HG03469 (cell line): ENCODE results near the gene BCAS3.
"Not testable (repeated sequence)": the region's sequence is repeated elsewhere in the genome, so short reads cannot be mapped to it uniquely, and the experiment has no call there.

ENCODE experiments used
- ATAC-seq: cut with Tn5 transposase; IDR thresholded peaks from one replicate; pipeline ENCODE4 v1.9.1; 2021; ENCODE audit warnings: mild to moderate bottlenecking, moderate library complexity, moderate number of reproducible peaks; ENCODE audit not compliant: unreplicated experiment

BCAS3 gene

DNA sequence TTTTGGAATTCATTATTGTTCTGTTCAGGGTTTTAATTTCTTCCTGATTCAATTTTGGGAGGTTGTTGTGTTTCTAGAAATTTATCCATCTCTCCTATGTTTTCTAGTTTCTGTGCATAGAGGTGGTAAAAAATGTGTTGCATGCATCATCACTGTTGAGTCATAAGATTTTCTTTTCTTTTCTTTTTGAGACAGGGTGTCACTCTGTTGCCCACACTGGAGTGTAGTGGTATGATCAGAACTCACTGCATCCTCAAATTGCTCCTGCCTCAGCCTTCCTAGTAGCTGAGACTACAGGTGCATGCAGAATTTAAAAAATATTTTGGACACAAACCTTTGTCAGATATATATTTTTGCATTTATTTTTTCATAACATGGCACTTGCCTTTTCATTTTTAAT lies 184.8 kb downstream of the BCAS3 start:
- no peak for ATAC-seq

GRCh38 chr17:60863892-60864707 lies 186.4 kb downstream of the BCAS3 start:
- ATAC-seq: no peak

DNA sequence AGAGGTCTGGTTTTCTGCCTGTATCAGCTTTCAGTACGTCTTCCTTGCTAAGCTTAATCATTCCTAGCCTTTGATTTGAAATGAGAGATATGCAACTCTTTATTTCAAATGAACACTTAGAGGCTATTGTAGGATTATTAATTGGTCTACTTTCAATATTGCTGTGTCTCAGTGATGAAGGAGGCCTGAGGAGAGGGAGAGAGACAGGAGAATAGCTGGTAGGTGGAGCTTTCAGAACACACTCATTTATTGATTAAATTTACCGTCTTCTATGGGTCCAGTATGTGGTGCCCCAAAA lies 187.0 kb downstream of the BCAS3 start:
- ATAC-seq: no peak

GRCh38 chr17:60874772-60875171 lies 197.1 kb downstream of the BCAS3 start:
- ATAC-seq: no peak

GRCh38 chr17:60886731-60887613 lies 209.3 kb downstream of the BCAS3 start:
- ATAC-seq: not testable (repeated sequence)

GRCh38 chr17:60887614-60888028 lies 210.0 kb downstream of the BCAS3 start:
- no peak for ATAC-seq

- ATAC-seq: no peak
These were observed 211.4 kb downstream of the BCAS3 start for GRCh38 chr17:60888812-60889709.

DNA sequence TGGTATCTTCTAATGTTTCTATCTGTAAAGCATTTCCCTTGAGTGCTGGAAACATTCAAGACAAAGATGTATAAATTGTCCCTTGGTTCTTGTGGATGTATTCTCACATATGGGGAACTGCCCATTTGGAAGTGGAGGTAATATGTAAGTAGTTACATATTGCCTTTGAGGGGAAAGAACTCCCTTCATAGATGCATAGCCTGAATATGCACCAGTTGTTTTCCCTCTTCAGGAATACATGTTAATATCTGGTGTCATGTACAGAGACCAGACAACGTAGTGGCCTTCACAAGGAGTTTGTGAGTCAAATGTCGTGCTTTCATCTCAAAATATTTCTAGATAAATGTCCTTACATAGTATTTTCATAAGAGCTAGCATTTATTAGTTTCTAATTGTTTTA lies 213.5 kb downstream of the BCAS3 start:
- ATAC-seq: no peak

DNA sequence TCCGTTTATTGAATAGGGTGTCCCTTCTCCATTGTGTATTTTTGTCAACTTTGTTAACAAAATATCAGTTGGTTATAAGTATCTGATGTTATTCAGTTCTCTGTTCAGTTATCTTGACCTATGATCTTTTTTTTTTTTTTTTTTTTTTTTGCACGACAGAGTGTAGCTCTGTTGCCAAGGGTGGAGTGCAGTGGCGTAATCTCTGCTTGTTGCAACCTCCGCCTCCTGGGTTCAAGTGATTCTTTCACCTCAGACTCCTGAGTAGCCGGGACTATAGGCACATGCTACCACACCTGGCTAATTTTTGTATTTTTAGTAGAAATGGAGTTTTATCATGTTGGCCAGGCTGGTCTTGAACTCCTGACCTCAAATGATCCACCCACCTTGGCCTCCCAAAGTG lies 215.8 kb downstream of the BCAS3 start:
- no peak for ATAC-seq

DNA sequence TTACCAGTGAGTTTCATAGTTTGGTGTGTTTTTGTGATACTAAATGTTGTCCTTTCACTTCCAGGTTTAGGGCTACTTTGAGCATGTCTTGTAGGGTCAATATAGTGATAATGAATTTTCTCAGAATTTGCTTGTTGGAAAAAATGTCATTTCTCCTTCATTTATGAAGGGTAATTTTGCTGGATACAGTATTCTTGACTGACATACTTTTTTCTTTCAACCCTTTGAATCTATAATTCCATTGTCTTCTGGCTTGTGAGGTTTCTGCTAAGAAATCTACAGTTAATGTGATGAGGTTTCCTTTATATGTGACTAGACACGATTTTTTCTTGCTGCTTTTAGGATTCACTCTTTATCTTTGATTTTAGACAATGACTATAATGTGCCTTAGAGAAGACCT lies 219.3 kb downstream of the BCAS3 start:
- ATAC-seq: no peak

GRCh38 chr17:60899115-60899514 lies 221.5 kb downstream of the BCAS3 start:
- ATAC-seq: no peak

DNA sequence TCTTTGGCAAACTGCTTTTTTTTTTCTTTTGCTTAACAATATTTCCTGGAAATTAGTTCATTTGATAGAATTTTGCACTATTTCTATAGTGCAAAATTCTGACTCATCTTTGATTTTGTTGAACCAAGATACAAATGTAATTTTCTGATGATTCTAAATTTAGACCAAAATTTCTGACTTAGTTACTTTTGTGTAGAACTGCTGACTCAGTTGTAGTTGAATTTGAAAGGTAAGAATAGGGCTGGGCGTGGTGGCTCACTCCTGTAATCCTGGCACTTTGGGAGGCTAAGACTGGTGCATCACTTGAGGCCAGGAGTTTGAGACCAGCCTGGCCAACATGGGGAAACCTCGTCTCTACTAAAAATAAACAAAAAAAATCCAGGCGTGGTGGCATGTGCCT lies 223.0 kb downstream of the BCAS3 start:
- ATAC-seq: no peak

DNA sequence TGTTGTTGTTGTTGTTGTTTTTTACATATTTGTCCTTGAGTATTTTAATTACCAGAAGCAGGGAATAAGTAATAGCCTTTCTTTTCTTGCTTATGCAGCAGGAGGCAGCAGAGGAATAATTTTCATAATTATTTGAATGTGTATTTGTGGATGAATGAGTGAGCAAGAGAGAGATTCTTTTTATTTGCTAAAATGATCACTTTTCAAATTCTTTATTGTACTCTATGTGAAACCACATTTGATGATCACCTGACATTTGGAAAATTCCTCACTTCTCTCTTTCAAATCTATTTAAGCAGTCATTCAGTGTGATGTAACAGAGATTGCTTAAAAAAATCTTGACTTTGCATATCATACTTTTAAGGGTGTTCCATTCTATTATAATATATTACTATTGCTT lies 223.6 kb downstream of the BCAS3 start:
- no peak for ATAC-seq

GRCh38 chr17:60901806-60902205 lies 224.2 kb downstream of the BCAS3 start:
- no peak for ATAC-seq

DNA sequence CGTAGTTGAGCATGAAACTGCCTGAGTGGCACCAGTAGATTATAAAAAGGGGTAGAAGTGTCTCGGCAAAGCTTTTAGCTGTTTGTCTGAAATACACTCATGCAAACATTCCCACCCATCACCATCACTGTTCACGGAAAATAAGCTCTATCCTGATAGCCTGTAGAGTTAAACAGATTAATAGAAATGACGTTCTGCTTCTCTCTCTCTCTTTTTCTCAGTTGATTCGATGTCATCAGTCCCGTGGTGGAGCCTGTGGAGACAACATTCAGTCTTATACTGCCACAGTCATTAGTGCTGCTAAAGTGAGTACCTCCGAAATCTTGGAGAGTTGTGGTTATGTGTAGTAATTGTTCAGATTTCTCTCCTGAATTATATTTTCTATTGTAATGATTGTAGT lies 224.7 kb downstream of the BCAS3 start:
- no peak for ATAC-seq

DNA sequence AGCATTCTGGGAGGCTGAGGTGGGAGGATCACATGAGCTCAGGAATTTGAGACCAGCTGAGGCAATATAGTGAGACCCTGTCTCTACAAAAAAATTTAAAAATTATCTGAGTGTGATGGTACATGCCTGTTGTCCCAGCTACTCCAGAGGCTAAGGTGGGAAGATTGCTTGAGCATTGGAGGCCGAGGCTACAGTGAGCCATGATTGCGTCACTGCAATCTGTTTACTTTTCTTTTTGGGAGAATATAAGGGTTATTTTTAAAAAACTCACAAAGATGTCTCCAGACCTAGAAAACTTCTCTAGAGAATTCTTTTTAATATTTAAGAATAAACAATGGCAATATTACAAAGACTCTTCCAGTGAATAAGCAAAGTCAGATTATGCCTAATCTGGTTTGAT lies 226.9 kb downstream of the BCAS3 start:
- no peak for ATAC-seq

DNA sequence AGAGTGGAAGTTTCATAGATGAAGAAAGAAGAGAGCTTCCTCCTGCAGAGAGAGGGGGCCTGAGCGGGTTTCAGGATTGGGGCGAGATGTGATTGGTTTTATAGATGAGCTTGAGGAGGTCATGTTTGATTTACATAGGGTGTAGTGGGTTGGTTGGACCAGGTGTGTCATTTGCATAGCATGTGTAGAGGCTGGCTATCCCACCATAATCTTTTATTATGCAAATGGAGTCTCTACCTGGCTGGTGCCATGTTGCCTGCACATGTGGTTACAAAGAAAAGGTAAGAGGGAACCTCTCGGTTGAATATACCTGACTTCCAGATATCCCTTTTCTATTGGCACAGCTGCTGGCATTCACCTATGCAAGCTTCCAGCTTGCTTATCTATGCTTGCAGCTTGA lies 228.1 kb downstream of the BCAS3 start:
- no peak for ATAC-seq

- ATAC-seq: no peak
These were observed 230.7 kb downstream of the BCAS3 start for GRCh38 chr17:60908324-60908723.

DNA sequence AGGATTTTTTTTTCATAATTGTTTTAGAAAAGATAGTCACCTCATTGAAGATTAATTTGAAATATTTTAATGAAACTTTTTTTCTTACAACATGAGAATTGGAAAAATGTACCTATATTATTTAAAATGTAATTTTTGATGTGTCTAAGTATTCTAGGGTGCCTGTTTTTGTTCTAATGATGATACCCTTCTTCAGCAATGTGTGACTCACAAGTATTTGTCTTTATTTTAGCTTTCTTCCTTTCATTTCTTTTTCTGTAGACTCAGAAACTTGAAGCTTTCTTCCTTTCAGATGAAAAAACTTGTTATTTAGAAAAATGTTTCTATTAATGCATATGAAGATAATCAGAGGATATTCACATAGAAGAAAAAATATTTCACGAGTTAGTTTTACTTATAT lies 231.8 kb downstream of the BCAS3 start:
- no peak for ATAC-seq

DNA sequence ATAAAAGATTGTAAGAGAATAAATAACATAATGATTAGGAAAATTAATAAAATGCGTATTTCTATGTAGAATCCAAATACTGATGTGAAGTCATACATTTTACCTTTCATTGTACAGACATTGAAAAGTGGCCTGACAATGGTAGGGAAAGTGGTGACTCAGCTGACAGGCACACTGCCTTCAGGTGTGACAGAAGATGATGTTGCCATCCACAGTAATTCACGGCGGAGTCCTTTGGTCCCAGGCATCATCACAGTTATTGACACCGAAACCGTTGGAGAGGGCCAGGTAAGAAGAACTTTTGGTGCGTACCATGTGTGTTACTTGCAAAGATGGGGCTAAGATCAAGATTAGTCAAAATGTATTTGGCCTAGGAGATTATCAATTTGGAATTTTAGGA lies 232.8 kb downstream of the BCAS3 start:
- ATAC-seq: no peak

GRCh38 chr17:60914078-60914477 lies 236.4 kb downstream of the BCAS3 start:
- ATAC-seq: no peak
